GM21717 (cell line): ENCODE results near the gene IGSF11.

Source experiments
- ATAC-seq: cut with Tn5 transposase; IDR thresholded peaks from one replicate; pipeline ENCODE4 v1.9.1; 2021; ENCODE audit warnings: mild to moderate bottlenecking, moderate library complexity; ENCODE audit not compliant: unreplicated experiment

The IGSF11 gene

DNA sequence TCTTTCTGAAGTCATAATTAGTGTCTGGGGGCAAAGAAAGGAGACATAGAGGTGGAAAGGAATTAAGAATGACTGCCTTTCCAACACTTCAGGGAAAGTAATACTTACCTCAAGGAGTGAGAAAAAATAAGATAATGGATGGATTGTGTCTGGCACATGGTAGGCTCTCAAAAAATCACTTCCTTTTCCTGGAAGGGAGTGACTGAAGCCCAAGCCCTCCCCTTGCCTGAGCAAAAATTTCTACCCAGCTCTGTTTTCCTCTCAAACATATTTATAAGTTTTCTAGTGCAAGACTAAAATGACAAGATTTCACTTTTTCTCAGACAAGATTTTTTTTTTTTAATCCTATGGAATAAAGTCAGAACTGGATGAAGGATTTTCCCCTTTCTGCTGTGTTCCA, 145.0 kb downstream of the IGSF11 start:
- ATAC-seq = no peak

DNA sequence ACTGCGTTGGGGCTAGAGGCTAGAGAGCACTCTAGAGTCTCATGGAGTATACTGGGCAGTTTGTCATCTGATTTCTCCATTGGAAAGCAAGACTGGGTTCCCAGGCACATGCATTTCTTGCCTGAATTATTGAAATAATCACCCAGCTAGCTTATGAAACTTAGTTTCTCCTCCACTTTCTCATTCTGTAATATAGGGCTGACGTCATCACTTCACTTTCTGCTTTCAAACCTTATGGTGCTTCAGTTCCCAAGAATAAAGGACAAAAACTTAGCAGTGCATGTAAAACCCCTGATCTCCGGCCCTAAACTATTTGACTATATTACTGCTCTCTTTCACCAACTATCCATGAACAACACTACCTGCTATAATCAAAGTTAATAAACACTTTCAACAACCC, 147.9 kb downstream of the IGSF11 start:
- no peak for ATAC-seq

DNA sequence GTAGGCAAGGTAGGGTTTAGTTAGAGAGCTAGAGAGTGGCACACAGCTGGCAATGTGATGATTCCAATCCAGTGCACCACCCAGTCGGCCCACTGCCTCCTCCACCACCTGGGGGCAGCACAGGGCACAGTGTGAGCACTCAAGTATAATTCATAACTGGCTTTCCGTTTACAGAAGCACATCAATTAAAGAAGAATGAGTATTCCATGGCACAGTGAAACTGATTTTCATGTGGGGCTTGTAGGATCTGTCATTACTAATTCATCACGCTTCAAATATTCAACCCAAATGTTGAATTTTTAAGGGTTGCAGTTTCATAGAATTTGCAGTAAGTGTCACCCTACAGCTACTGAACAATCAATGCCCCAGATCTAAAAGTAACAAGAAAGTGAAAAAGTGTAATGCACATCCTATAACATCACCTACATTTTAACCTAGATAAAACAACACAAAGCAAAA, 149.9 kb downstream of the IGSF11 start:
- peak; percentile 62 for ATAC-seq

DNA sequence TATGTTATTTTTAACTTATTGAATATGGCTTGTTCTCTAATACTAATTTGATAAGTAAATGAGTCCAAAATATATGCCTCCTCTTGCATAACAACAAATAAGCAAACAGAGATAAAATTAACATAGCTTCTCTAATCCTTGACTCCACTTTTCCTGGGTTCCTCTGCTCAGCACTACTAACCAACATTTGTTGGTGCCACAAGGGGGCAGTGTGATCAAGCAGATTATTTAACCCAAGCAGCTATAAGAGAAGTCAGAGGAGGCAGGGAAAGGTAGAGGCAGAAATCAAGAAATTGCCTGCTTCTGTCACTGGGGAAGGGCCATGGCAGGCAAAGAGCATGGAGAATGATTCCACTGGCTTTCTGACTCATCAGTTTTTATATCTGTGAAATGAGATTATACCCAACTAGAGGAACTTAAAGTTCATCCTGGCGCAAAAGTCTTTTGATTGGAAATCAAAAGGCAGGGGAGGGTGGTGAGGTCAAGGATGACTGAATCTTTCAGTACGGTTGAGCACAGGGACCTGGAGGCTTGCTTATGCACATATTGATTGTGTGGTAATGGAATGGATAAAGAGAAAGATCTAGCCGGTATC, 152.2 kb downstream of the IGSF11 start:
- ATAC-seq = peak; percentile 61

DNA sequence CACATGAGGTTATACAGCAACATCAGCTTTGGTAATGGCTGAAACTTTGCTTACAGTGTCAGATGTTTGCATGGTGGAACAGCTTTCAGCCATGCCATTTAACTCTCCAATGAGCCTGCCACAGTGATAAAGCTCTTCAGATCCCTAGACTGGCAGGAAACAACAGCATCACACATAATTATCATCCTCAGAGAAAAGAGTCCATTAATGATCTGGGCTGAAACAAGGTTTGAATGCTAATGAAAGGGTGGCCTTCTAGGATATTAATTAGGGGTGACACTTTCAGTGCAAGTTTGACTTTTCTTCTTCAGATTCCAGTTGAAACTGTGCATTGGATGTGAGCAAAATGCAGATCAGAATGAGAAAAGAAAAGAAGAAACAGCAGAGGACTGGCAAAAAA, 166.6 kb downstream of the IGSF11 start:
- ATAC-seq = no peak

DNA sequence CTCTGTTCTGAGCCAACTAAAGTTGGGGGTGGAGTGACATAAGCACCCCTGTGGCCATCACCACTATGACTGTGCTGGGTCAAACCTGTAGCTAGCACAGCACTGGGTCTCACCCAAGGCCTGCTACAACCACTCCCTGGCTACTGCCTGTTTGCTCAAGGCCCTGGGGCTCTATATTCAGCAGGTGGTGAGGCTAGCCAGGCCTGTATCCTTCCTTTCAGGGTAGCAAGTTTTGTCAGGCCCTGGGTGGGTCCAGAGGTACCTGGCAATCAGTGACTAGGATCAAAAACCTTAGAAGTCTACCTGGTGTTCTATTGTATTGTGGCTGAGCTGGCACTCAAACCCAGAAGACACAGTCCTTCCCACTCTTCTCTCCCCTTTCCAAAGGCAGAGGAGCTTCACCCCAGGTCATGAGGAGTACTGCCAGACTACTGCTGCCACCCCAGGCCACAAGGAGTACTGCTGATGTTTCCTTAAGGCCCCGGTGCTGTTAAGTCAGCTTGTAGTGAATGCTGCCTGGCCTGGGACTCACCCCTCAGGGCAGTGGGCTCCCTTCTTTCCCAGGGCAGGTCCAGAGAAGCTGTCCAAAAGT, 170.8 kb downstream of the IGSF11 start:
- ATAC-seq = peak; percentile 84

DNA sequence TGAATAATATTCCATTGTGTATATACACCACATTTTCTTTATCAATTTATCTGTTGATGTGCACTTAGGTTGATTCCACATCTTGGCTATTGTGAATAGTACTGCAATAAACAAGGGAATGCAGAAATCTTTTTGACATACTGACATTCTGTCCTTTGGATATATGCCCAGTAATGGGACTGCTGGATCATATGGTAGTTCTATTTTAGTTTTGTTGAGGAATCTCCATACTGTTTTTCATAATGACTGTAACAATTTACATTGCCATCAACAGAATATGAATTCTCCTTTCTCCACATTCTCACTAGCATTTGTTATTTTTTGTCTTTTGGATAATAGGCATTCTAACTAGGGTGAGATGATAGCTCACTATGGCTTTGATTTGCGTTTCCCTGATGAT, 174.7 kb downstream of the IGSF11 start:
- no peak for ATAC-seq

DNA sequence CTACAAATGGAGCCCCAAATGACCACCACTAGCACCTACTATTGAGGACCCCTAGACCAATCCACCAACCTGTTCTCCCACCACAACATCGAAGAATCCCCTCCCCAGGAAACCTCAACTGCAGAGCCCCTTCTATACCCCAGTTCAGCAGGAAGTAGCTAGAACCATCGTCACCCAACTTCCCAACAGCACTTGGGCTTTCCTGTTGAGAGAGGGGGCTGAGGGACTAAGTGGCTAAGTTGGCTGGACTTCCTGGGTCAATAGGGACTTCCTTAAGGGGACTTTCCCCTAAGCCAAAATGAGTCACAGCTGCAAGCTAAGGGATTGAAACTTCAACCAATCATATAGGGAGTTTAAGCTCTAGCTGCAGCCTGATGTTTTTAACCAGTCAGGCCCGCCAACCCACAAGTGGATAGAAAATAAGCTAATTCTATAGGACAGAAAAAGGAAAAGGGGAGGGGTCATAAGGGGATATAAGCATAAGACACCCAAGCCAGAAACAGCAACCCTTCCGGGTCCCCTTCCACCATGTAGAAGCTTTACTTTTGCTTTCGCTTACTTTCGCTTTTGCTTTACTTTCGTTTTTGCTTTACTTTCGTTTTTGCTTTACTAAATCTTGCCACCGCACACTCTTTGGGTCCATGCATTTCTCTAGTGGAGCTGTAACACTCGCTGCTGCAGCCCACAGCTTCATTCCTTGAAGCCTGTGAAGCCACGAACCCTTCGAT, 183.0 kb downstream of the IGSF11 start:
- peak; percentile 89 for ATAC-seq

DNA sequence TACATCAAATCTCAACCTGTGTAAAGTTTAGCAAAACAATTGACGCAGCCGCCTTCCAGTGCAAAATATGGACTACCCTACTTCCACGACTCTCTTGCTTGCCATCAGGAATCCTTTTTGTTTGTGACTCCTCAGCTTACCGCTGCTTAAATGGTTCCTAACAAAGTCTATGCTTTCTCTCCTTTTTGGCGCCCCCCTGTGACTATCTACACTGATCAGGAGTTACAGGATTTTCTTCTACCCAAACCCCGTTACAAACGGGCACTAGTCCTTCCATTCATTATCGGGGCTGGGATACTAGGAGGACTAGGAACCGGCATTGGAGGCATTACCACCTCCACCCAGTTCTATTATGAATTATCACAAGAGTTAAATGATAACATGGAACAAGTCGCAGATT, 184.0 kb downstream of the IGSF11 start:
- no peak for ATAC-seq
